HG03066 (cell line): Measurements from ENCODE around the gene ICA1.
A peak's percentile ranks its signal among the peaks of the same experiment; 100 is the strongest.

Experiments
- ATAC-seq: cut with Tn5 transposase; IDR thresholded peaks from one replicate; pipeline ENCODE4 v1.9.1; 2021; ENCODE audit warnings: low read depth; ENCODE audit not compliant: unreplicated experiment

The ICA1 gene

GRCh38 chr7:8168336-8168735 lies 93.6 kb downstream of the ICA1 start:
- no peak for ATAC-seq

GRCh38 chr7:8165150-8165549 lies 96.8 kb downstream of the ICA1 start:
- no peak for ATAC-seq

- no peak for ATAC-seq
Measured at GRCh38 chr7:8162181-8162580, 99.8 kb downstream of the ICA1 start.

- no peak for ATAC-seq
Measured at GRCh38 chr7:8161364-8161828, 100.6 kb downstream of the ICA1 start.

- ATAC-seq = no peak
Measured at GRCh38 chr7:8160779-8161345, 101.1 kb downstream of the ICA1 start.

- no peak for ATAC-seq
Measured at GRCh38 chr7:8160250-8160649, 101.7 kb downstream of the ICA1 start.

GRCh38 chr7:8159595-8159994 lies 102.4 kb downstream of the ICA1 start:
- ATAC-seq = no peak

- no peak for ATAC-seq
Measured at GRCh38 chr7:8157296-8157695, 104.7 kb downstream of the ICA1 start.

GRCh38 chr7:8155836-8156235 lies 106.1 kb downstream of the ICA1 start:
- ATAC-seq = no peak

- ATAC-seq = no peak
Measured at GRCh38 chr7:8154272-8154671, 107.7 kb downstream of the ICA1 start.

- ATAC-seq = no peak
Measured at GRCh38 chr7:8152489-8153192, 109.3 kb downstream of the ICA1 start.

- no peak for ATAC-seq
Measured at GRCh38 chr7:8151161-8151725, 110.7 kb downstream of the ICA1 start.

GRCh38 chr7:8149222-8149621 lies 112.7 kb downstream of the ICA1 start:
- peak; percentile 66 for ATAC-seq

GRCh38 chr7:8147760-8148463 lies 114.1 kb downstream of the ICA1 start:
- no peak for ATAC-seq

- ATAC-seq = no peak
Measured at GRCh38 chr7:8146788-8147413, 115.1 kb downstream of the ICA1 start.

GRCh38 chr7:8146106-8146787 lies 115.7 kb downstream of the ICA1 start:
- ATAC-seq = no peak

GRCh38 chr7:8144856-8145255 lies 117.1 kb downstream of the ICA1 start:
- ATAC-seq = no peak

GRCh38 chr7:8143151-8143874 lies 118.7 kb downstream of the ICA1 start:
- no peak for ATAC-seq

- no peak for ATAC-seq
Measured at GRCh38 chr7:8142477-8142876, 119.5 kb downstream of the ICA1 start.

- ATAC-seq = no peak
Measured at GRCh38 chr7:8141070-8141469, 120.9 kb downstream of the ICA1 start.
